HCT116 (cell line): ENCODE measurements around the gene STON2. TPM values are rescaled to one million over a fixed set of nuclear protein-coding genes. Genes with fewer than 3 reads are reported as not detected.

Experiments
- ATAC-seq: fragments of 200-7000 bp; cut with Tn5 transposase; 2 replicates; pipeline ENCODE4 v1.9.1; 2020; ENCODE audit warnings: mild to moderate bottlenecking, moderate library complexity
- BruUV-seq: library from RNA; stranded (reverse); fragments of 400-500 nt; replicated peaks from 2 replicates; lab custom pipeline; 2021; lab: Mats Ljungman, UMichigan
- CTCF ChIA-PET: fragments of 300-600 bp; sonication (Branson Sonifier 250); formaldehyde crosslinking; loops from one replicate; lab custom pipeline; 2021; ENCODE audit warnings: antibody characterized with exemption; lab: Charles Lee
- POLR2A ChIA-PET: fragments of 300-600, 350-600 bp; sonication (Branson Sonifier 250); formaldehyde crosslinking; loops from one replicate; lab custom pipeline; 2021; ENCODE audit warnings: antibody characterized with exemption; lab: Charles Lee
- RAD21 ChIA-PET, 2 experiments: fragments of 300-600 bp; sonication (Branson Sonifier 250); formaldehyde crosslinking; loops; one replicate each; lab custom pipeline; 2023; ENCODE audit warnings: low total read pairs in 2 of 2; ENCODE audit not compliant: uncharacterized antibody in 2 of 2, unreplicated experiment in 2 of 2, low non-redundant PET in 1 of 2; lab: Charles Lee
- DNase-seq: peaks from one replicate; pipeline ENCODE4 v3.0.0-alpha.2; 2010; ENCODE audit warnings: low read depth, low spot score
- H2AFZ ChIP-seq: fragments of 200-600 bp; shearing (Covaris generic), sonication (generic); 2 replicates; pipeline ENCODE4 v1.6.1; 2017; ENCODE audit warnings: low read depth, mixed run types, mixed read lengths, antibody characterized with exemption, low read length; ENCODE audit not compliant: poor library complexity, severe bottlenecking
- H3K27ac ChIP-seq: 2 replicates; pipeline ENCODE4 v1.5.1; 2012; ENCODE audit warnings: low read depth, low read length
- H3K27me3 ChIP-seq: fragments of 200-600 bp; sonication (generic); 2 replicates; pipeline ENCODE4 v1.6.1; 2016; ENCODE audit warnings: mixed run types, low read length, mixed read lengths; ENCODE audit not compliant: insufficient read depth
- H3K36me3 ChIP-seq, 2 experiments: fragments of 200-500 bp in 1 of 2; fragments of 200-600 bp in 1 of 2; sonication (Bioruptor generic) in 1 of 2; sonication (generic) in 1 of 2; 2 replicates each; pipeline versions ENCODE4 v1.5.1 to v1.6.1; 2014 to 2016; ENCODE audit warnings: low read length in 2 of 2, inconsistent platforms in 1 of 2, mixed read lengths in 1 of 2, mixed run types in 1 of 2; ENCODE audit not compliant: insufficient read depth in 2 of 2, control insufficient read depth in 1 of 2
- H3K4me1 ChIP-seq, 2 experiments: fragments of 200-600 bp in 1 of 2; sonication (generic) in 1 of 2; 2 replicates each; pipeline versions ENCODE4 v1.5.1 to v1.6.1; 2012 to 2017; ENCODE audit warnings: low read length in 2 of 2, inconsistent platforms in 1 of 2, mild to moderate bottlenecking in 1 of 2, mixed read lengths in 1 of 2, mixed run types in 1 of 2, moderate library complexity in 1 of 2; ENCODE audit not compliant: insufficient read depth in 2 of 2, control insufficient read depth in 1 of 2
- H3K4me2 ChIP-seq: fragments of 200-600 bp; sonication (generic); 2 replicates; pipeline ENCODE4 v1.6.1; 2017; ENCODE audit warnings: mixed run types, low read length, mixed read lengths
- H3K4me3 ChIP-seq, 2 experiments: fragments of 200-600 bp in 1 of 2; sonication (generic) in 1 of 2; replicated peaks in 1 of 2; 2 replicates each; pipeline ENCODE4 v1.5.1; 2011 to 2016; ENCODE audit warnings: low read length in 2 of 2, control low read depth in 1 of 2, low read depth in 1 of 2, mild to moderate bottlenecking in 1 of 2, mixed read lengths in 1 of 2, mixed run types in 1 of 2
- H3K79me2 ChIP-seq: fragments of 200-600 bp; sonication (generic); 2 replicates; pipeline ENCODE4 v1.6.1; 2017; ENCODE audit warnings: mild to moderate bottlenecking, mixed run types, low read length, moderate library complexity, mixed read lengths; ENCODE audit not compliant: insufficient read depth
- H3K9ac ChIP-seq: fragments of 200-600 bp; sonication (generic); 2 replicates; pipeline ENCODE4 v1.6.1; 2016; ENCODE audit warnings: low read length, mixed read lengths
- H3K9me2 ChIP-seq: fragments of 200-600 bp; sonication (generic), shearing (Covaris generic); 2 replicates; pipeline ENCODE4 v1.6.1; 2017; ENCODE audit warnings: mixed run types, mild to moderate bottlenecking, moderate library complexity; ENCODE audit not compliant: insufficient read depth
- H3K9me3 ChIP-seq, 2 experiments: fragments of 200-500 bp in 1 of 2; fragments of 200-600 bp in 1 of 2; sonication (Bioruptor generic) in 1 of 2; sonication (generic) in 1 of 2; 2 replicates each; pipeline ENCODE4 v1.6.1; 2014 to 2017; ENCODE audit warnings: low read length in 2 of 2, mixed read lengths in 2 of 2, inconsistent platforms in 1 of 2, low read depth in 1 of 2, mild to moderate bottlenecking in 1 of 2, mixed run types in 1 of 2, moderate library complexity in 1 of 2; ENCODE audit not compliant: control insufficient read depth in 1 of 2, insufficient read depth in 1 of 2
- H4K20me1 ChIP-seq: fragments of 200-600 bp; sonication (generic), shearing (Covaris generic); 2 replicates; pipeline ENCODE4 v1.6.1; 2017; ENCODE audit warnings: mixed run types, mild to moderate bottlenecking, moderate library complexity; ENCODE audit not compliant: insufficient read depth
- CBX3 ChIP-seq: IDR thresholded peaks from 2 replicates; pipeline ENCODE4 v1.6.1; 2012; ENCODE audit warnings: low read depth
- CEBPB ChIP-seq: IDR thresholded peaks from 2 replicates; pipeline ENCODE4 v1.6.1; 2012; ENCODE audit warnings: low read depth
- CTCF ChIP-seq, 3 experiments: fragments of 200-600 bp in 1 of 3; sonication (generic) in 1 of 3; IDR thresholded peaks in 2 of 3; conservative IDR thresholded peaks in 1 of 3; 2 replicates each; pipeline ENCODE4 v1.5.1; 2012 to 2017; ENCODE audit warnings: low read depth in 2 of 3, low read length in 2 of 3, antibody characterized with exemption in 1 of 3, borderline replicate concordance in 1 of 3, control low read depth in 1 of 3, mild to moderate bottlenecking in 1 of 3, mixed read lengths in 1 of 3, mixed run types in 1 of 3, moderate library complexity in 1 of 3; ENCODE audit not compliant: insufficient read depth in 1 of 3
- EGR1 ChIP-seq: IDR thresholded peaks from 2 replicates; pipeline ENCODE4 v1.6.1; 2012; ENCODE audit warnings: low read depth
- ELF1 ChIP-seq: IDR thresholded peaks from 2 replicates; pipeline ENCODE4 v1.6.1; 2012; ENCODE audit warnings: low read depth, borderline replicate concordance
- EZH2 ChIP-seq: fragments of 200-600 bp; sonication (generic); IDR thresholded peaks from 2 replicates; pipeline ENCODE4 v1.6.1; 2017; ENCODE audit warnings: antibody characterized with exemption, mixed run types
- FOSL1 ChIP-seq: IDR thresholded peaks from 2 replicates; pipeline ENCODE4 v1.6.1; 2012; ENCODE audit warnings: low read depth
- JUND ChIP-seq: IDR thresholded peaks from 2 replicates; pipeline ENCODE4 v1.6.1; 2012
- MAX ChIP-seq: IDR thresholded peaks from 2 replicates; pipeline ENCODE4 v1.6.1; 2012
- POLR2A ChIP-seq: IDR thresholded peaks from 2 replicates; pipeline ENCODE4 v1.7.0; 2011; ENCODE audit warnings: borderline replicate concordance; ENCODE audit not compliant: insufficient read depth, insufficient read length; ENCODE audit errors: extremely low read depth
- RAD21 ChIP-seq: IDR thresholded peaks from 2 replicates; pipeline ENCODE4 v1.6.1; 2012; ENCODE audit warnings: low read depth, mild to moderate bottlenecking
- SIN3A ChIP-seq: IDR thresholded peaks from 2 replicates; pipeline ENCODE4 v1.6.1; 2012; ENCODE audit warnings: low read depth
- SP1 ChIP-seq: IDR thresholded peaks from 2 replicates; pipeline ENCODE4 v1.6.1; 2012; ENCODE audit warnings: low read depth
- TCF7L2 ChIP-seq: IDR thresholded peaks from 2 replicates; pipeline ENCODE4 v1.7.0; 2011; ENCODE audit warnings: borderline replicate concordance, inconsistent platforms; ENCODE audit not compliant: insufficient read depth, insufficient read length; ENCODE audit errors: extremely low read depth
- ZBTB33 ChIP-seq: IDR thresholded peaks from 2 replicates; pipeline ENCODE4 v1.6.1; 2011; ENCODE audit warnings: mild to moderate bottlenecking, low read length, moderate library complexity; ENCODE audit not compliant: insufficient replicate concordance; ENCODE audit errors: extremely low read depth
- ZNF274 ChIP-seq: fragments of 200-500 bp; sonication (Bioruptor generic); IDR thresholded peaks from 2 replicates; pipeline ENCODE4 v1.6.1; 2014; ENCODE audit warnings: mild to moderate bottlenecking, low read depth, low read length, inconsistent platforms
- intact Hi-C: fragments of 100-400 bp; cut with micrococcal nuclease; formaldehyde crosslinking; loops from 2 replicates; pipeline ENCODE4 v1.10.0; 2022
- total RNA-seq: library from RNA; stranded (reverse); gene quantifications from one replicate; pipeline ENCODE4 v1.2.1, GENCODE V29; 2021; ENCODE audit not compliant: unreplicated experiment

The STON2 gene
- total RNA-seq, 1 experiment from 2014 or later = 4.1 TPM

GRCh38 chr14:81273521-81273920 lies 126.6 kb downstream of the STON2 start:
- no peaks in the 10 kb centered on the region for H3K36me3 ChIP-seq
- no peak overlapping the region for H3K27ac ChIP-seq
- TF ChIP-seq ZNF274 (no peak), FOSL1 (no peak), POLR2A (no peak), SP1 (no peak), CEBPB (no peak)
- intact Hi-C loops = no loop called here
- H4K20me1 ChIP-seq = no peaks in the 10 kb centered on the region
- no peaks in the 10 kb centered on the region for H3K27me3 ChIP-seq
- H3K4me2 ChIP-seq = no peak overlapping the region
- POLR2A ChIA-PET = no interaction called here
- CTCF ChIA-PET = no interaction called here
- H3K9ac ChIP-seq = no peak overlapping the region
- no peaks in the 10 kb centered on the region for H3K9me3 ChIP-seq
- no peak overlapping the region for H3K4me3 ChIP-seq
- no peak overlapping the region for H2AFZ ChIP-seq
- no peaks in the 10 kb centered on the region for H3K9me2 ChIP-seq
- no peaks in the 10 kb centered on the region for H3K4me1 ChIP-seq
- RAD21 ChIA-PET = no interaction called here
- no peak for ATAC-seq
- no peaks in the 10 kb centered on the region for H3K79me2 ChIP-seq
- no TSS peak for BruUV-seq
- no peak for DNase-seq

- Histone ChIP-seq H2AFZ (no peak overlapping the region), H3K36me3 (no peaks in the 10 kb centered on the region), H3K9me3 (no peaks in the 10 kb centered on the region), H3K27ac (no peak overlapping the region), H3K9me2 (no peaks in the 10 kb centered on the region), H3K27me3 (no peaks in the 10 kb centered on the region), H3K79me2 (no peaks in the 10 kb centered on the region), H3K4me3 (no peak overlapping the region), H3K4me1 (peaks cover 0 to 5% of the 10 kb centered on the region in 2 experiments; a peak in 1 of 4 replicates), H3K9ac (no peak overlapping the region), H4K20me1 (no peaks in the 10 kb centered on the region), H3K4me2 (no peak overlapping the region)
- no peak for ATAC-seq
- no peak for DNase-seq
- no TSS peak for BruUV-seq
- CTCF ChIA-PET = interaction anchor here (2.3 kb wide), 1 partner anchor 181 kb away, joined by 11 read pairs; no protein-coding TSS in a partner anchor
- POLR2A ChIA-PET = no interaction called here
- no peak for TF ChIP-seq JUND
- TF ChIP-seq CTCF (IDR thresholded peaks at IDR 0.05 in 2 of 3, conservative IDR thresholded peaks at IDR 0.05 in 1 of 3; ENCODE audit: borderline replicate concordance in 1 of 3, insufficient read depth in 1 of 3, low read depth in 2 of 3, low read length in 2 of 3) = no peak
- no peak for TF ChIP-seq TCF7L2
- TF ChIP-seq CBX3 = no peak
- no peak for TF ChIP-seq ELF1
- no peak for TF ChIP-seq SIN3A
- no peak for TF ChIP-seq FOSL1
- TF ChIP-seq EGR1 = no peak
- TF ChIP-seq MAX = no peak
- TF ChIP-seq ZNF274 = no peak
- no peak for TF ChIP-seq EZH2
- TF ChIP-seq POLR2A = no peak
- TF ChIP-seq SP1 = no peak
- no peak for TF ChIP-seq ZBTB33
- no peak for TF ChIP-seq RAD21
- intact Hi-C loops = no loop called here
- RAD21 ChIA-PET = no interaction called here
These were observed 127.8 kb downstream of the STON2 start for GRCh38 chr14:81272317-81272716.
